IMR-90 (cell line): ENCODE results near the gene TMEM60. TPM values are rescaled to one million over a fixed set of nuclear protein-coding genes. Genes with fewer than 3 reads are reported as not detected.

ENCODE experiments used
- ATAC-seq: fragments of 200-7000 bp; cut with Tn5 transposase; 2 replicates; pipeline ENCODE4 v1.9.1; 2020; ENCODE audit warnings: low read depth, mild to moderate bottlenecking, moderate library complexity
- BruUV-seq: library from RNA; stranded (reverse); fragments of 400-500 nt; replicated peaks from 2 replicates; lab custom pipeline; 2021; lab: Mats Ljungman, UMichigan
- CTCF ChIA-PET: fragments of 300-600 bp; formaldehyde crosslinking; extraction: SDS; loops from one replicate; lab custom pipeline; 2021; ENCODE audit warnings: antibody characterized with exemption; lab: Yijun Ruan, JAX
- POLR2A ChIA-PET: fragments of 300-600 bp; sonication (Branson Sonifier 250); formaldehyde crosslinking; loops from one replicate; lab custom pipeline; 2022; ENCODE audit warnings: antibody characterized with exemption; ENCODE audit not compliant: unreplicated experiment; lab: Charles Lee
- DNase-seq: peaks from one replicate; pipeline ENCODE4 v3.0.0; 2013
- H2AFZ ChIP-seq: replicated peaks from 2 replicates; pipeline ENCODE3; 2013; ENCODE audit warnings: low read length, mild to moderate bottlenecking; ENCODE audit not compliant: poor library complexity
- H2AK5ac ChIP-seq: 2 replicates; pipeline ENCODE4 v1.6.1; 2013; ENCODE audit warnings: low read depth, low read length, inconsistent platforms
- H2AK9ac ChIP-seq: replicated peaks from 2 replicates; pipeline ENCODE3; 2013; ENCODE audit warnings: mild to moderate bottlenecking, low read depth, low read length, moderate library complexity; ENCODE audit not compliant: poor library complexity
- H2BK120ac ChIP-seq: 2 replicates; pipeline ENCODE4 v1.6.1; 2013; ENCODE audit warnings: low read depth, low read length, inconsistent platforms
- H2BK15ac ChIP-seq: 3 replicates; pipeline ENCODE4 v1.6.1; 2013; ENCODE audit warnings: low read depth, low read length, inconsistent platforms
- H2BK20ac ChIP-seq: 2 replicates; pipeline ENCODE4 v1.6.1; 2013; ENCODE audit warnings: low read depth, mild to moderate bottlenecking, inconsistent platforms, low read length, moderate library complexity
- H2BK5ac ChIP-seq: 2 replicates; pipeline ENCODE4 v1.6.1; 2013; ENCODE audit warnings: mild to moderate bottlenecking, low read depth, low read length, inconsistent platforms; ENCODE audit not compliant: poor library complexity, severe bottlenecking
- H3K14ac ChIP-seq: replicated peaks from 2 replicates; pipeline ENCODE4 v1.6.1; 2013; ENCODE audit warnings: low read depth, low read length, inconsistent platforms
- H3K18ac ChIP-seq: 2 replicates; pipeline ENCODE4 v1.6.1; 2013; ENCODE audit warnings: low read depth, low read length, control low read depth
- H3K23ac ChIP-seq: 2 replicates; pipeline ENCODE4 v1.6.1; 2013; ENCODE audit warnings: low read depth, low read length, inconsistent platforms
- H3K27ac ChIP-seq: 2 replicates; pipeline ENCODE4 v1.5.1; 2013; ENCODE audit warnings: mild to moderate bottlenecking, control low read depth, low read length; ENCODE audit not compliant: insufficient read depth
- H3K27me3 ChIP-seq: 2 replicates; pipeline ENCODE4 v1.6.1; 2013; ENCODE audit warnings: low read length; ENCODE audit not compliant: control insufficient read depth, insufficient read depth
- H3K36me3 ChIP-seq: 2 replicates; pipeline ENCODE4 v1.6.1; 2013; ENCODE audit warnings: low read length, mixed read lengths; ENCODE audit not compliant: control insufficient read depth, insufficient read depth
- H3K4ac ChIP-seq: 2 replicates; pipeline ENCODE4 v1.6.1; 2013; ENCODE audit warnings: low read depth, low read length, inconsistent platforms
- H3K4me1 ChIP-seq: 2 replicates; pipeline ENCODE4 v1.6.1; 2013; ENCODE audit warnings: low read length, mixed read lengths; ENCODE audit not compliant: control insufficient read depth, insufficient read depth
- H3K4me2 ChIP-seq: 2 replicates; pipeline ENCODE4 v1.6.1; 2013; ENCODE audit warnings: low read depth, mild to moderate bottlenecking, control low read depth, low read length, moderate library complexity
- H3K4me3 ChIP-seq: 2 replicates; pipeline ENCODE4 v1.5.1; 2013; ENCODE audit warnings: low read depth, mild to moderate bottlenecking, control low read depth, low read length, moderate library complexity; ENCODE audit not compliant: insufficient read depth
- H3K56ac ChIP-seq: 2 replicates; pipeline ENCODE4 v1.6.1; 2013; ENCODE audit warnings: low read length, inconsistent platforms; ENCODE audit not compliant: insufficient read depth; ENCODE audit errors: extremely low read depth
- H3K79me1 ChIP-seq, 2 experiments: 2 replicates each; pipeline ENCODE4 v1.6.1; 2013; ENCODE audit warnings: low read length in 2 of 2, inconsistent platforms in 1 of 2, low read depth in 1 of 2
- H3K9ac ChIP-seq: 2 replicates; pipeline ENCODE4 v1.6.1; 2013; ENCODE audit warnings: low read depth, low read length, control low read depth
- H3K9me1 ChIP-seq: 2 replicates; pipeline ENCODE4 v1.6.1; 2013; ENCODE audit warnings: low read length, inconsistent platforms; ENCODE audit not compliant: insufficient read depth
- H3K9me3 ChIP-seq: 2 replicates; pipeline ENCODE4 v1.6.1; 2013; ENCODE audit warnings: low read length; ENCODE audit not compliant: control insufficient read depth, insufficient read depth
- H4K20me1 ChIP-seq: 2 replicates; pipeline ENCODE4 v1.6.1; 2013; ENCODE audit warnings: low read length, inconsistent platforms; ENCODE audit not compliant: insufficient read depth
- H4K5ac ChIP-seq: 2 replicates; pipeline ENCODE4 v1.6.1; 2013; ENCODE audit warnings: mild to moderate bottlenecking, low read depth, low read length, control low read depth
- H4K8ac ChIP-seq, 2 experiments: 2 replicates each; pipeline ENCODE4 v1.6.1; 2013; ENCODE audit warnings: low read depth in 2 of 2, low read length in 2 of 2, control low read depth in 1 of 2, inconsistent platforms in 1 of 2
- H4K91ac ChIP-seq: 2 replicates; pipeline ENCODE4 v1.6.1; 2013; ENCODE audit warnings: low read depth, low read length, inconsistent platforms; ENCODE audit not compliant: insufficient read depth
- SMC3 ChIP-seq: fragments of 150-350 bp; IDR thresholded peaks from 2 replicates; pipeline ENCODE4 v1.6.1; 2016; ENCODE audit warnings: low read depth, mild to moderate bottlenecking, antibody characterized with exemption, low read length, moderate library complexity
- WGBS, 2 experiments: methylation state at CpG; one replicate each; pipeline versions ENCODE4 v1.1.5 to v1.1.7; 2013; ENCODE audit warnings: missing lambda C conversion rate in 2 of 2; ENCODE audit not compliant: insufficient read length in 1 of 2; ENCODE audit errors: extremely low coverage in 2 of 2; 5-methylcytosine and 5-hydroxymethylcytosine counted together
- dilution Hi-C: fragments of 300-500 bp; cut with HindIII; formaldehyde crosslinking; loops from one replicate; pipeline ENCODE4 v1.14.3; 2018; ENCODE audit warnings: low sequenced_read_pairs; ENCODE audit not compliant: unreplicated experiment
- in situ Hi-C: fragments of 300-500 bp; cut with MboI; formaldehyde crosslinking; loops from 3 replicates; pipeline ENCODE4 v1.14.3; 2019; ENCODE audit warnings: low sequenced_read_pairs, inconsistent platforms, mixed read lengths
- intact Hi-C: fragments of 100-400 bp; cut with micrococcal nuclease; formaldehyde crosslinking; loops from 2 replicates; pipeline ENCODE4 v1.10.0; 2022
- polyA plus RNA-seq, 3 experiments: library from polyadenylated mRNA; depleted of rRNA; stranded (reverse); fragments of >200 nt; gene quantifications; 2 replicates each; pipeline ENCODE4 v1.2.3, GENCODE V29; 2012; ENCODE audit warnings: low replicate concordance in 1 of 3
- total RNA-seq: library from RNA; depleted of rRNA; stranded (reverse); fragments of >200 nt; gene quantifications from 2 replicates; pipeline ENCODE4 v1.2.3, GENCODE V29; 2012

TMEM60 gene
- total and polyA plus RNA-seq, 2 of the 4 experiments (the other 2 are of a cell fraction) = 9.9 to 17.2 TPM

DNA sequence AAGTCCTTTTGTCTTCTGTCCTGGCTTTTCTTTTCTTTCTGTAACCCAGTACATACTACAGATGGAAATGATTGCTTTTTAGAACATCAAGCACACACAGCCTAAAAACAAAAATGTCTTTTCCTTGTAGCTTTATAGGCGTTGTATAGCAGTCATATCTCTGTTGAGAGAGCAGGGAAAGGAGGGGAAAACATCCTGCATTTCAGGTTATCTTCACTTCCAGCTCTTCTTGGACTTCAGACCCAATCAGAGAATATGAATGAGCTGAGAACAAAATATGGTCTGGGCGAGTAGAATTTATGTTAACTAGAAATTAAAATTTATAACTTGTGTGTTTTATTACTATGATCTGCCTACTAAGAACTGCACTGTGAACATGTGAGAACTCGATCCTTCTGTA, 14.7 kb downstream of the TMEM60 start:
- Histone ChIP-seq H2BK120ac (no peak overlapping the region), H3K4me3 (no peak overlapping the region), H3K9me3 (peaks cover 5% of the 10 kb centered on the region; the same call in 1 of the 2 replicates), H3K18ac (no peak overlapping the region), H2BK20ac (no peak overlapping the region), H2AK5ac (no peak overlapping the region), H3K4me1 (peaks cover 3% of the 10 kb centered on the region; the same call in 1 of the 2 replicates), H3K27me3 (no peaks in the 10 kb centered on the region), H2AK9ac (no peak overlapping the region), H2BK5ac (no peak overlapping the region), H3K23ac (no peak overlapping the region), H3K56ac (no peak overlapping the region), H2AFZ (no peak overlapping the region), H3K79me1 (peaks cover 2 to 4% of the 10 kb centered on the region in 2 experiments; a peak in 3 of 4 replicates), H3K9ac (no peak overlapping the region), H4K8ac (no peak overlapping the region; a peak in 1 of 4 replicates), H2BK15ac (no peak overlapping the region), H3K9me1 (peaks cover 3% of the 10 kb centered on the region; the same call in 1 of the 2 replicates), H4K5ac (no peak overlapping the region), H3K4ac (no peak overlapping the region), H3K36me3 (peaks cover 7% of the 10 kb centered on the region), H4K91ac (no peak overlapping the region), H3K14ac (no peak overlapping the region), H4K20me1 (no peaks in the 10 kb centered on the region), H3K27ac (no peak overlapping the region), H3K4me2 (no peak overlapping the region)
- POLR2A ChIA-PET = no interaction called here
- intact Hi-C loops (no loop called here), in situ Hi-C loops (no loop called here), dilution Hi-C loops (no loop called here)
- no CpG with 5 or more reads among the region's 3 CpGs for WGBS, 2 experiments
- ATAC-seq (no peak), DNase-seq (no peak)
- no TSS peak for BruUV-seq
- TF ChIP-seq SMC3 = no peak
- CTCF ChIA-PET = no interaction called here
